ENCODE results near the gene NAXD. TPM values are rescaled to one million over a fixed set of nuclear protein-coding genes. Genes with fewer than 3 reads are reported as not detected.
"Not testable (repeated sequence)": the region's sequence is repeated elsewhere in the genome, so short reads cannot be mapped to it uniquely, and the experiment has no call there.

The NAXD gene
- total RNA-seq, 1 donor from 2014 or later = 32.7 TPM

DNA sequence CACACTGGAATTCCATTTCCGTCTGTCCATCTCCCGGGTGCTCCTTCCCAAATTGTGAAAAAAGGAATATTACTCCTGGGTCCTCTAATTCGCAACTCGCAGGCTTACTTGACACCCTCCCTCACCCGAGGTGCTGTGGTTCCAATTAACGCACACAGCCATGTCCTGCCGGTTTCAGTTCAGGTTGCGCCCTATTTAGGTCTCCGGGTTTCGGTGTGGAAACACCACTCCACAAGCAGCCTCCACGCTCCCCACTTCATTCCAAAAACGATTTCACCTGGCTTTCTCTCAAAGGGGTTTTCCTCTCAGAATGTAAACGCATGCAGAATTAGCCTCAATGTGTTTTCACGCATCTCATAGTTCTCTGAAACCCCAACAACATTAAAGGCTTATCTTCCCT is 37.9 kb downstream of the NAXD start:
- H3K4me3 Mint-ChIP-seq = peak overlapping the region; percentile 58

GRCh38 chr13:110653851-110654250 is 38.5 kb downstream of the NAXD start:
- H3K9me3 Mint-ChIP-seq = no peaks in the 10 kb centered on the region
- no peak for DNase-seq
- CTCF ChIA-PET = interaction anchor here (0.7 to 0.9 kb wide), 2 partner anchors 9 to 22 kb away, joined by 3 read pairs; no protein-coding TSS in a partner anchor

More for the DNA sequence above, 37.9 kb downstream of the NAXD start:
- Mint-ChIP-seq H3K4me1 (peaks cover 74% of the 10 kb centered on the region), H3K27ac (peak overlapping the region; percentile 78), H3K27me3 (no peaks in the 10 kb centered on the region), H3K36me3 (ENCODE audit: low read depth) (peaks cover 53% of the 10 kb centered on the region), H3K9me3 (no peaks in the 10 kb centered on the region)
- ChIA-PET POLR2A (interaction anchor here (1.3 to 5.1 kb wide), 5 partner anchors 23 to 259 kb away, joined by 4 to 35 read pairs (median 14); partner anchors contain the start of gene ING1), CTCF (interaction anchor here (0.9 to 2.6 kb wide), 2 partner anchors 23 kb away, joined by 3 to 12 read pairs; no protein-coding TSS in a partner anchor)
- DNase-seq (no peak), ATAC-seq (ENCODE audit: low read depth) (peak; percentile 55)
- no peak for TF ChIP-seq CTCF (IDR thresholded peaks at IDR 0.05)
- intact Hi-C loops (cut with micrococcal nuclease) = loop anchor here (1.0 to 5.0 kb wide), 3 partner anchors 12 to 36 kb away; partner anchors contain the start of gene NAXD

DNA sequence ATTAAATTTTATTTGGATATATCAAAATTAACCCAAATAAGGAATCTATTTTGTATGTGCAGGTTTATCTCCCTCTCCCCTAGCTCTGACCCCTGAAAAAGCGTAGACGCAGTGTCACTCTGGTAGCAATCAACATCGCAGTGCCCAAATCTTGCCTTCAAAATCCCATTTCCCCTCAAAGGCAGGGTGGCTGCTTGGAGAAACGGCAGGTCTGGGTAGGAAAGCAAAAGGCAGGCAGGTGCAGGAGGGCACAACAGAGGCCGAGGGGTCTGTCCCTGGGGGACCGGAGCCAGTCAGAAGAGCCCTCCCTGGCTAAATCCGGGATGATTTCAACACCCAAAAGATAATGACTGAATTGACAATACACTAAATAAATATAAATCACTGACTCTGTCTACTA is 41.9 kb downstream of the NAXD start:
- TF ChIP-seq CTCF (IDR thresholded peaks at IDR 0.05) = no peak
- H3K27me3 Mint-ChIP-seq = no peaks in the 10 kb centered on the region
- intact Hi-C loops (cut with micrococcal nuclease) = loop anchor here (5.0 kb wide), 1 partner anchor 55 kb away; the partner anchor contains the start of gene ING1
- DNase-seq = no peak
- ATAC-seq (ENCODE audit: low read depth) = no peak
- peaks cover 3% of the 10 kb centered on the region for H3K9me3 Mint-ChIP-seq
- H3K27ac Mint-ChIP-seq = no peak overlapping the region
- CTCF ChIA-PET = interaction anchor here (2.4 kb wide), 1 partner anchor 11 kb away, joined by 11 read pairs; no protein-coding TSS in a partner anchor
- H3K36me3 Mint-ChIP-seq (ENCODE audit: low read depth) = peaks cover 49% of the 10 kb centered on the region
- H3K4me1 Mint-ChIP-seq = peaks cover 78% of the 10 kb centered on the region
- H3K4me3 Mint-ChIP-seq = no peak overlapping the region
- POLR2A ChIA-PET = interaction anchor here (1.0 to 1.9 kb wide), 5 partner anchors 10 to 58 kb away, joined by 3 to 7 read pairs (median 4); no protein-coding TSS in a partner anchor

More at GRCh38 chr13:110653851-110654250, 38.5 kb downstream of the NAXD start:
- peak overlapping the region; percentile 78 for H3K27ac Mint-ChIP-seq
- no peaks in the 10 kb centered on the region for H3K27me3 Mint-ChIP-seq
- H3K4me3 Mint-ChIP-seq = no peak overlapping the region
- no peak for ATAC-seq (ENCODE audit: low read depth)
- TF ChIP-seq CTCF (IDR thresholded peaks at IDR 0.05) = no peak
- POLR2A ChIA-PET = interaction anchor here (3.4 to 5.1 kb wide), 3 partner anchors 23 to 61 kb away, joined by 14 to 35 read pairs (median 19); partner anchors contain the start of gene ING1
- peaks cover 76% of the 10 kb centered on the region for H3K4me1 Mint-ChIP-seq
- intact Hi-C loops (cut with micrococcal nuclease) = loop anchor here (1.0 to 5.0 kb wide), 3 partner anchors 11 to 37 kb away; partner anchors contain the start of gene NAXD
- H3K36me3 Mint-ChIP-seq (ENCODE audit: low read depth) = peaks cover 49% of the 10 kb centered on the region

DNA sequence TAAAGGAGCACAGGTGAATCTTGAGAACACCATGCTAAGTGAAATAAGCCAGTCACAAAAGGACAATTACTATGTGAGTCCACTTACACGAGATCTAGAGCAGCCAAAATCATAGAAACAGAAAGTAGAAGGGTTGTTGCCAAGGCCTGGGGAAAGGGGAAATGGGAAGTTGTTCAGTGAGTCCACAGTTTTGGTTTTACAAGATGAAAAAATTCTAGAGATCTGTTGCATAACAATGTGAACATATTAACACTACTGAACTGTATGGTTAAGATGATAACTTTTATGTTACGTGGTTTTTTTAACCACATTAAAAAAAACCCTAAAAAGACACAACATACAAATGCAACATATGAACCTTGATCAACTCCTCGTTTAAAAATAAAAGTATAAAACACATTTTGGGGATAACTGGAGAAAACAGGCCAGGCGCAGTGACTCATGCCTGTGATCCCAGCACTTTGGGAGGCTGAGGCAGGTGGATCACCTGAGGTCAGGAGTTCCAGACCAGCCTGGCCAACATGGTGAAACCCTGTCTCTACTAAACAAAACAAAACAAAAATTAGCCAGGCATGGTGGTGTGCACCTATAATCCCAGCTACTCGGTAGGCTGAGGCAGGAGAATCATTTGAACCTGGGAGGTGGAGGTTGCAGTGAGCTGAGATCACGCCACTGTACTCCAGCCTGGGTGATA is 43.0 kb downstream of the NAXD start:
- peak; percentile 86 for ATAC-seq (ENCODE audit: low read depth)
- intact Hi-C loops (cut with micrococcal nuclease) = loop anchor here (1.0 to 5.0 kb wide), 2 partner anchors 18 to 54 kb away; partner anchors contain the start of gene ING1
- not testable (repeated sequence) for DNase-seq, H3K27me3 Mint-ChIP-seq, H3K9me3 Mint-ChIP-seq
- ChIA-PET POLR2A (interaction anchor here (0.8 to 1.9 kb wide), 6 partner anchors 11 to 57 kb away, joined by 3 to 6 read pairs (median 4); partner anchors contain the start of gene ING1), CTCF (interaction anchor here (2.4 kb wide), 1 partner anchor 12 kb away, joined by 11 read pairs; no protein-coding TSS in a partner anchor)
- Mint-ChIP-seq H3K4me1 (peaks cover 76% of the 10 kb centered on the region), H3K27ac (peak overlapping the region; percentile 80), H3K4me3 (peak overlapping the region; percentile 49), H3K36me3 (ENCODE audit: low read depth) (peaks cover 58% of the 10 kb centered on the region)

- H3K4me3 Mint-ChIP-seq = no peak overlapping the region
- H3K9me3 Mint-ChIP-seq = peaks cover 3% of the 10 kb centered on the region
- peaks cover 64% of the 10 kb centered on the region for H3K36me3 Mint-ChIP-seq (ENCODE audit: low read depth)
- DNase-seq (no peak), ATAC-seq (ENCODE audit: low read depth) (no peak)
- intact Hi-C loops (cut with micrococcal nuclease) = no loop called here
- ChIA-PET CTCF (interaction anchor here (1.7 kb wide), 1 partner anchor 16 kb away, joined by 5 read pairs; no protein-coding TSS in a partner anchor), POLR2A (interaction anchor here (1.0 to 1.8 kb wide), 2 partner anchors 9 to 51 kb away, joined by 3 to 8 read pairs; no protein-coding TSS in a partner anchor)
- no peaks in the 10 kb centered on the region for H3K27me3 Mint-ChIP-seq
- peaks cover 81% of the 10 kb centered on the region for H3K4me1 Mint-ChIP-seq
- H3K27ac Mint-ChIP-seq = no peak overlapping the region
- TF ChIP-seq CTCF (IDR thresholded peaks at IDR 0.05) = no peak
These were observed 45.9 kb downstream of the NAXD start for GRCh38 chr13:110661256-110661655.

All from activated B cell treated with CpG ODN at 0.5 μM for 24 hours (primary cell).